D721Med (cell line): ENCODE results near the gene C12orf54.

Experiments used
- DNase-seq: peaks from one replicate; pipeline ENCODE4 v3.0.0; 2011; ENCODE audit warnings: low spot score; ENCODE audit not compliant: insufficient read length
- FAIRE-seq: peaks from 2 replicates; lab custom pipeline; 2011; peaks lifted over from hg19 to GRCh38; lab: Jason Lieb, UNC
- CTCF ChIP-seq: IDR thresholded peaks from 2 replicates; pipeline ENCODE4 v1.5.1; 2012; ENCODE audit warnings: mild to moderate bottlenecking, control low read depth; ENCODE audit not compliant: insufficient read depth; ENCODE audit errors: missing control alignments

C12orf54 gene

DNA sequence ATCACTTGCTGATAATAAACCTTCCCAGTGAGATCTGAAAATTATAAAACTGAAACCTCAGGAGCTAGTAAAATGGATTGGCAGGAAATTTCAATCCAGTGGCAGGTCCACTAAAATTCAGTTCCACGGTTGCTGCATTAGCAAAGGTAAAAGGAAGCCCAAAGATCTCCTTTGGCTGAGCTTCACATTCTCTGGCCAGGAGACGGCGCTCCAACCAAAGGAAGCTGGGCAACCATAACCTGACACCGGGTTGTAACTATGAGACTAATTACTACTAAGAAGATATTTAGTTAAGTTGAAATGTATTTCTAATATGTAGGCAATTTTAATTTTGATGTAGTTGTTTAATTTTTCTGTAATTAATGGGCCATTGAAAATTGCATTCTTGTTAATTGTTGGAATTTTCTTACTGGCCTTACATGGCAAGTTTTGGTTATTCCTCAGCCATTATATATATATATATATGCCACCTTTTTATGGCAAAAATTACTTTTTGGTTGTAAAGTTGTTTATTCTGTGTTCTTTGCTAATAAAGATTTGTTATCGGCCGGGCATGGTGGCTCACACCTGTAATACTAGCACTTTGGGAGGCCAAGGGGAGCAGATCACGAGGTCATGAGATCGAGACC lies 60.1 kb downstream of the C12orf54 start:
- FAIRE-seq: no peak
- no peak for DNase-seq
- peak; percentile 84 for TF ChIP-seq CTCF

- DNase-seq (no peak), FAIRE-seq (no peak)
- TF ChIP-seq CTCF: no peak
Measured at GRCh38 chr12:48545833-48546469, 63.7 kb downstream of the C12orf54 start.
